ENCODE data around the gene SNAP47.

Gene SNAP47

DNA sequence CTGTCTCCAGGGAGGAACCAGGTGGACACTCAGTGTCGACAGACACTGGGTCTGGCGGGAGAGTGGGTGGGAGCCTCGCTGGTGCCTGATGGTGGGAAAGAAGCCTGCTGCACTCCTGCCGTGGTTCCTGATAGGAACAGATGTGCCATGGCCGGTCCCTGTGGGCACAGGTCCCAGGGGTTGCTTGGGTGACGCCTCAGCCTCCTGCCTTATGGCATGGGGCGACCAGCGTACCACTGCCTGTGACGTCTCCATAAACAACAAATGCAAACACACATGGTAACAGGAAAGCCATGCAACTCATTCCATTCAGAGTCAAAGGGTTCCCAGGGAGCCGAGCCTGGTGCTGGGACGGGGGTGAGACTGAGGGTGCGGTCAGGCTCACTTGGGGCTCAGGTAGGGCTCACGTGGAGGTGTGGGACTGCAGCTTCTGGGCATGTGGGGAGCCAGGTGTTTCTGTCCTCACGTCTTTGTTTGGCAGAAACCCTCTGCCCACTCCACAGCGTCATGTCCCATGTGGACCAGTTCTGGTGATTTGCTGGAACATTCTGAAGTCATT is 34.8 kb downstream of the SNAP47 start:
- no peak overlapping the region for H3K4me3 ChIP-seq (ENCODE audit: extremely low read depth, insufficient read depth, low read length, poor library complexity, severe bottlenecking)
- H3K4me1 ChIP-seq (ENCODE audit: control insufficient read depth, insufficient read depth, low read length, poor library complexity, severe bottlenecking) = peaks cover 16% of the 10 kb centered on the region
- no peaks in the 10 kb centered on the region for H3K9me3 ChIP-seq (ENCODE audit: control insufficient read depth, low read length)
- 91 to 96% methylated on average over 13 to 14 of the region's 15 CpGs for WGBS, 2 experiments (ENCODE audit: insufficient coverage in 2 of 2)
- peaks cover 51% of the 10 kb centered on the region for H3K36me3 ChIP-seq (ENCODE audit: control insufficient read depth, insufficient read depth, low read length)
- no peak overlapping the region for H3K27ac ChIP-seq (ENCODE audit: low read depth, low read length, severe bottlenecking)

GRCh38 chr1:227770812-227771211 is 35.6 kb downstream of the SNAP47 start:
- no peak overlapping the region for H3K4me3 ChIP-seq (ENCODE audit: extremely low read depth, insufficient read depth, low read length, poor library complexity, severe bottlenecking)
- H3K4me1 ChIP-seq (ENCODE audit: control insufficient read depth, insufficient read depth, low read length, poor library complexity, severe bottlenecking) = peaks cover 24% of the 10 kb centered on the region
- no peak overlapping the region for H3K27ac ChIP-seq (ENCODE audit: low read depth, low read length, severe bottlenecking)
- 94 to 98% methylated on average over 10 to 13 of the region's 13 CpGs for WGBS, 2 experiments (ENCODE audit: insufficient coverage in 2 of 2)
- no peaks in the 10 kb centered on the region for H3K9me3 ChIP-seq (ENCODE audit: control insufficient read depth, low read length)
- peaks cover 44% of the 10 kb centered on the region for H3K36me3 ChIP-seq (ENCODE audit: control insufficient read depth, insufficient read depth, low read length)

GRCh38 chr1:227771326-227771725 is 36.1 kb downstream of the SNAP47 start:
- H3K27ac ChIP-seq (ENCODE audit: low read depth, low read length, severe bottlenecking) = no peak overlapping the region
- H3K36me3 ChIP-seq (ENCODE audit: control insufficient read depth, insufficient read depth, low read length) = peaks cover 38% of the 10 kb centered on the region
- WGBS, 2 experiments (ENCODE audit: insufficient coverage in 2 of 2) = 90 to 96% methylated on average over 3 to 4 of the region's 8 CpGs
- H3K4me1 ChIP-seq (ENCODE audit: control insufficient read depth, insufficient read depth, low read length, poor library complexity, severe bottlenecking) = peaks cover 25% of the 10 kb centered on the region
- H3K9me3 ChIP-seq (ENCODE audit: control insufficient read depth, low read length) = no peaks in the 10 kb centered on the region
- H3K4me3 ChIP-seq (ENCODE audit: extremely low read depth, insufficient read depth, low read length, poor library complexity, severe bottlenecking) = no peak overlapping the region

DNA sequence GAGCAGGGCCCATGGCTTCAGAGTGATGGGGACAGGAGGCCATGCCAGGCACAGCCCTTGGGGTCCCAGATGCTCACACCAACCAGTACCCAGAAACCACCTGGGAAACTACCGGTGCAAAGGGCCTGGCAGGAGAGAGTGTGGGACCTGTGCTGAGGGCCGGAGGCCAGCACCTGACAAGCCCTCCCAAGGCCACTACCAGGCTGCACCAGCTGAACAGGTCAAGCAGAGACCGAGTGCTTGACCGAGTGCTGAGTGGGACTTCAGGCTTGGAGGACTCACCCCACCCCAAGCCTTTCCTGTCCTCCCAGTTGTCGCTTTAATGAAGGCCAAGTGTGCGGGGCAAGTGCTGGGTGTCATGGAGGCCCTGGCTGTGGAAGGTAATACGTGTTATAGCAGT is 36.5 kb downstream of the SNAP47 start:
- Histone ChIP-seq H3K27ac (ENCODE audit: low read depth, low read length, severe bottlenecking) (no peak overlapping the region), H3K9me3 (ENCODE audit: control insufficient read depth, low read length) (no peaks in the 10 kb centered on the region), H3K4me3 (ENCODE audit: extremely low read depth, insufficient read depth, low read length, poor library complexity, severe bottlenecking) (no peak overlapping the region), H3K4me1 (ENCODE audit: control insufficient read depth, insufficient read depth, low read length, poor library complexity, severe bottlenecking) (peaks cover 25% of the 10 kb centered on the region), H3K36me3 (ENCODE audit: control insufficient read depth, insufficient read depth, low read length) (peaks cover 34% of the 10 kb centered on the region)
- 91 to 100% methylated on average over 1 to 3 of the region's 7 CpGs for WGBS, 2 experiments (ENCODE audit: insufficient coverage in 2 of 2)

GRCh38 chr1:227773558-227773957 is 38.3 kb downstream of the SNAP47 start:
- H3K36me3 ChIP-seq (ENCODE audit: control insufficient read depth, insufficient read depth, low read length) = peaks cover 24% of the 10 kb centered on the region
- no peaks in the 10 kb centered on the region for H3K9me3 ChIP-seq (ENCODE audit: control insufficient read depth, low read length)
- peaks cover 34% of the 10 kb centered on the region for H3K4me1 ChIP-seq (ENCODE audit: control insufficient read depth, insufficient read depth, low read length, poor library complexity, severe bottlenecking)
- no peak overlapping the region for H3K27ac ChIP-seq (ENCODE audit: low read depth, low read length, severe bottlenecking)
- no peak overlapping the region for H3K4me3 ChIP-seq (ENCODE audit: extremely low read depth, insufficient read depth, low read length, poor library complexity, severe bottlenecking)
- 91 to 98% methylated on average over 8 to 10 of the region's 15 CpGs for WGBS, 2 experiments (ENCODE audit: insufficient coverage in 2 of 2)

DNA sequence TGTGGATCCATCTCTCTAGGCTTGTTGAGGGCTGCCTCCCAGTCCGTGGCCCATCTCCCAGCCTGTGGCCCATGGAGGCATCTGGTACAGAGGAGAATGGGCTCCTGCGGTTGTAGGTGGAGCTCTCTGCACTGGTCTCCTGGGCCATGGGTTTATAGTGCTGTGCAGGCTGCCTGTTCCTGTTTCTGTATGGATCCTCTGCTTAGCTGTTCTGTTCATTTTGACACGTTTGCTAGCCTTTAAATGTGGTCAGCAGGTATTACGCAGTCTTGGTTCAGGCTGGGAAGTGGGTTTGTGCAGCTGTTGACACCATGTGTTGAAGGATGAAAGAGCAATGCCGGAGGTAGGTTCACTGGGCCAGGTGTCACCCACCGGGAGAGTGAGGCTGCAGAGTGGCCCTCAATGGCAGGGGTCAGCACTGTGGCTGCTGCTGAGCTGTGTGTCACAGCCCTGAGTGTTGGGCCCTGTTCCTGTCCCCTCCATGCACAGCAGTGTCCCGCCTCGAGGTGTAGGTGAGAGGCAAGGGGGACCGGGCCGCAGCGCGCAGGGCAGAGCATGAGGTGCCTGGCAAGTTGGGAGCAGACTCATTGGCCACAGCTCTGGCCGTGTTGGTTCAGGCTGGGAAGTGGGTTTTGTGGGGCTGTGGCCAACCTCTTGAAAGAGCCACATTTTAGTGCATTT is 39.0 kb downstream of the SNAP47 start:
- WGBS, 2 experiments (ENCODE audit: insufficient coverage in 2 of 2) = 87 to 92% methylated on average over 9 to 13 of the region's 13 CpGs
- no peak overlapping the region for H3K27ac ChIP-seq (ENCODE audit: low read depth, low read length, severe bottlenecking)

GRCh38 chr1:227774821-227775661 is 39.8 kb downstream of the SNAP47 start:
- Histone ChIP-seq H3K4me3 (ENCODE audit: extremely low read depth, insufficient read depth, low read length, poor library complexity, severe bottlenecking) (no peak overlapping the region), H3K4me1 (ENCODE audit: control insufficient read depth, insufficient read depth, low read length, poor library complexity, severe bottlenecking) (peaks cover 34% of the 10 kb centered on the region), H3K27ac (ENCODE audit: low read depth, low read length, severe bottlenecking) (peak overlapping the region; percentile 81), H3K36me3 (ENCODE audit: control insufficient read depth, insufficient read depth, low read length) (peaks cover 22% of the 10 kb centered on the region), H3K9me3 (ENCODE audit: control insufficient read depth, low read length) (no peaks in the 10 kb centered on the region)
- 91 to 92% methylated on average over 37 to 39 of the region's 42 CpGs for WGBS, 2 experiments (ENCODE audit: insufficient coverage in 2 of 2)

More for the DNA sequence above, 39.0 kb downstream of the SNAP47 start:
- Histone ChIP-seq H3K36me3 (ENCODE audit: control insufficient read depth, insufficient read depth, low read length) (peaks cover 18% of the 10 kb centered on the region), H3K9me3 (ENCODE audit: control insufficient read depth, low read length) (no peaks in the 10 kb centered on the region), H3K4me3 (ENCODE audit: extremely low read depth, insufficient read depth, low read length, poor library complexity, severe bottlenecking) (no peak overlapping the region), H3K4me1 (ENCODE audit: control insufficient read depth, insufficient read depth, low read length, poor library complexity, severe bottlenecking) (peaks cover 34% of the 10 kb centered on the region)

DNA sequence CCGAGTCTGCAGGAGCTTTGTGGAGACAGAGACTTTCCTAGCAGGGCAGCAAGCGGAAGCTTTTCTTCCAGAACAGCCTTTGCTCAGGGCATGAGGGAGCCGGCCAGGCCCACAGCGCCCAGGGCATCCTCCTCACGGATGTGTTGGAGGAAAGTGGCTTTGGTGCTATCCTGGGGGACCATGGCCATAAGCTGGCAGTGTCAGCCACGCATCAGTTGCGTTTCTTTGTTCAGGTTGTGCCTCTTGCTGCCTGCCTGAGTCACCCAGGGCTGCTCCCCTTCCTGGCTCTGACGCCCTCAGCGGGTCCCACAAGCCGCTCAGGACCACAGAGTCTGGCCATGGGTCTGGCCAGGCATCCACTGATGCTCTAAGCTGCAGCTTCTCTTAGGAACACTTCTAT is 40.6 kb downstream of the SNAP47 start:
- Histone ChIP-seq H3K27ac (ENCODE audit: low read depth, low read length, severe bottlenecking) (peak overlapping the region; percentile 81), H3K4me1 (ENCODE audit: control insufficient read depth, insufficient read depth, low read length, poor library complexity, severe bottlenecking) (peaks cover 34% of the 10 kb centered on the region)
- WGBS, 2 experiments (ENCODE audit: insufficient coverage in 2 of 2) = 95 to 98% methylated on average over 10 of the region's 10 CpGs

GRCh38 chr1:227776331-227776771 is 41.1 kb downstream of the SNAP47 start:
- no peak overlapping the region for H3K4me3 ChIP-seq (ENCODE audit: extremely low read depth, insufficient read depth, low read length, poor library complexity, severe bottlenecking)
- peaks cover 34% of the 10 kb centered on the region for H3K4me1 ChIP-seq (ENCODE audit: control insufficient read depth, insufficient read depth, low read length, poor library complexity, severe bottlenecking)
- 76 to 79% methylated on average over 5 to 6 of the region's 7 CpGs for WGBS, 2 experiments (ENCODE audit: insufficient coverage in 2 of 2)
- H3K9me3 ChIP-seq (ENCODE audit: control insufficient read depth, low read length) = no peaks in the 10 kb centered on the region
- peaks cover 22% of the 10 kb centered on the region for H3K36me3 ChIP-seq (ENCODE audit: control insufficient read depth, insufficient read depth, low read length)
- peak overlapping the region; percentile 81 for H3K27ac ChIP-seq (ENCODE audit: low read depth, low read length, severe bottlenecking)

More for the DNA sequence above, 40.6 kb downstream of the SNAP47 start:
- no peak overlapping the region for H3K4me3 ChIP-seq (ENCODE audit: extremely low read depth, insufficient read depth, low read length, poor library complexity, severe bottlenecking)
- H3K9me3 ChIP-seq (ENCODE audit: control insufficient read depth, low read length) = no peaks in the 10 kb centered on the region
- peaks cover 23% of the 10 kb centered on the region for H3K36me3 ChIP-seq (ENCODE audit: control insufficient read depth, insufficient read depth, low read length)

DNA sequence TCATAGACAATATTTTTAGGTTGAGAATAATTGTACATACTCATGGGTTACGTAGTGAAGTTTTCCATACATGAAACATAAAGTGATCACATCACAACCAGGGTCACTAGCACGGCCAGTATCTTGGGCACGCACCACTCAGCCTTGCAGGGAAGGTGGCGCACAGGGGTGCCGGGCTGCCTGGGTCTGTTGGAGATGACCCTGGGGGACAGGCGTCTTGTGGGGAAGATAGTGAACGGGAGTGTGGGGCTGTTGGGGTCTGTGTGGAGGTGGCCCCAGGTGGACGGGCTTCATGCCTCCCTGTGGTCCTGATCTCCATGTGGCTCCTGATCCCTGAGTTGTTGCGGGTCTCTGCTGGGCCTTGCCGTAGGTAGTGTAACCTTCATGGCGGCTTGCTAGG is 41.9 kb downstream of the SNAP47 start:
- Histone ChIP-seq H3K4me3 (ENCODE audit: extremely low read depth, insufficient read depth, low read length, poor library complexity, severe bottlenecking) (no peak overlapping the region), H3K36me3 (ENCODE audit: control insufficient read depth, insufficient read depth, low read length) (peaks cover 22% of the 10 kb centered on the region), H3K27ac (ENCODE audit: low read depth, low read length, severe bottlenecking) (no peak overlapping the region), H3K4me1 (ENCODE audit: control insufficient read depth, insufficient read depth, low read length, poor library complexity, severe bottlenecking) (peaks cover 34% of the 10 kb centered on the region), H3K9me3 (ENCODE audit: control insufficient read depth, low read length) (no peaks in the 10 kb centered on the region)
- WGBS, 2 experiments (ENCODE audit: insufficient coverage in 2 of 2) = 99 to 100% methylated on average over 7 to 9 of the region's 11 CpGs

All from mesodermal cell (in vitro differentiated cells).